OCI-LY7 (cell line): ENCODE data around the gene CYP39A1. TPM values are rescaled to one million over a fixed set of nuclear protein-coding genes. Genes with fewer than 3 reads are reported as not detected.

Experiments
- BruUV-seq: library from RNA; stranded (reverse); fragments of 400-500 nt; replicated peaks from 2 replicates; lab custom pipeline; 2021; lab: Mats Ljungman, UMichigan
- CTCF ChIA-PET: fragments of 300-600 bp; sonication (Branson Sonifier 250); formaldehyde crosslinking; loops from one replicate; lab custom pipeline; 2022; ENCODE audit warnings: antibody characterized with exemption; ENCODE audit not compliant: unreplicated experiment; lab: Charles Lee
- POLR2A ChIA-PET: fragments of 300-600 bp; sonication (Branson Sonifier 250); formaldehyde crosslinking; loops from one replicate; lab custom pipeline; 2022; ENCODE audit warnings: antibody characterized with exemption; lab: Charles Lee
- DNase-seq: peaks from one replicate; pipeline ENCODE4 v3.0.0-alpha.2; 2015; ENCODE audit warnings: low spot score
- H2AFZ ChIP-seq: fragments of 200-600 bp; sonication (generic), shearing (Covaris generic); 2 replicates; pipeline ENCODE4 v1.6.1; 2014; ENCODE audit warnings: mild to moderate bottlenecking, antibody characterized with exemption, low read length, moderate library complexity
- H3K27ac ChIP-seq: fragments of 200-600 bp; sonication (generic); 2 replicates; pipeline ENCODE4 v1.5.1; 2014; ENCODE audit warnings: mixed run types, low read depth, mild to moderate bottlenecking, moderate library complexity, low read length, inconsistent platforms; ENCODE audit not compliant: poor library complexity, severe bottlenecking
- H3K36me3 ChIP-seq: fragments of 200-600 bp; sonication (generic); 2 replicates; pipeline ENCODE4 v1.6.1; 2014; ENCODE audit warnings: mild to moderate bottlenecking, antibody characterized with exemption, low read length, moderate library complexity, mixed read lengths; ENCODE audit not compliant: insufficient read depth
- H3K4me1 ChIP-seq: fragments of 200-600 bp; sonication (generic); 2 replicates; pipeline ENCODE4 v1.5.1; 2014; ENCODE audit warnings: mild to moderate bottlenecking, low read length; ENCODE audit not compliant: insufficient read depth, poor library complexity, severe bottlenecking
- H3K4me2 ChIP-seq: fragments of 200-600 bp; sonication (generic); 2 replicates; pipeline ENCODE4 v1.6.1; 2014; ENCODE audit warnings: mild to moderate bottlenecking, low read length
- H3K4me3 ChIP-seq: fragments of 200-600 bp; sonication (generic); 2 replicates; pipeline ENCODE4 v1.5.1; 2014; ENCODE audit warnings: mild to moderate bottlenecking, low read depth, low read length; ENCODE audit not compliant: poor library complexity, severe bottlenecking
- H3K79me2 ChIP-seq: fragments of 200-600 bp; sonication (generic); 2 replicates; pipeline ENCODE4 v1.6.1; 2016; ENCODE audit warnings: low read depth, mild to moderate bottlenecking, low read length, moderate library complexity, mixed read lengths; ENCODE audit not compliant: insufficient read depth
- H3K9me2 ChIP-seq: fragments of 200-600 bp; sonication (generic); 2 replicates; pipeline ENCODE4 v1.6.1; 2016; ENCODE audit warnings: mild to moderate bottlenecking, low read length, mixed read lengths; ENCODE audit not compliant: insufficient read depth
- H3K9me3 ChIP-seq: fragments of 200-600 bp; sonication (generic); 2 replicates; pipeline ENCODE4 v1.6.1; 2014; ENCODE audit warnings: mild to moderate bottlenecking, mixed run types, low read length, mixed read lengths
- H4K20me1 ChIP-seq: fragments of 200-600 bp; sonication (generic); 2 replicates; pipeline ENCODE4 v1.6.1; 2014; ENCODE audit warnings: mild to moderate bottlenecking, antibody characterized with exemption, low read length, moderate library complexity, mixed read lengths; ENCODE audit not compliant: insufficient read depth
- CTCF ChIP-seq: fragments of 200-600 bp; sonication (generic); conservative IDR thresholded peaks from 2 replicates; pipeline ENCODE4 v1.5.1; 2014; ENCODE audit warnings: mild to moderate bottlenecking, antibody characterized with exemption, low read length, moderate library complexity, mixed read lengths
- EZH2phosphoT487 ChIP-seq: fragments of 200-600 bp; sonication (generic); IDR thresholded peaks from 2 replicates; pipeline ENCODE4 v1.6.1; 2018; ENCODE audit warnings: low read depth, borderline replicate concordance, mild to moderate bottlenecking, mixed run types, antibody characterized with exemption, low read length, moderate library complexity, mixed read lengths
- intact Hi-C: fragments of 100-400 bp; cut with micrococcal nuclease; formaldehyde crosslinking; loops from one replicate; pipeline ENCODE4 v1.10.0; 2022; ENCODE audit not compliant: unreplicated experiment
- total RNA-seq, 2 experiments: library from RNA; depleted of rRNA in 1 of 2; stranded (reverse); fragments of >200 nt in 1 of 2; shearing (Covaris generic) in 1 of 2; gene quantifications; 2 replicates each; pipeline ENCODE4 v1.2.3, GENCODE V29; 2014 to 2022

CYP39A1 gene
- total RNA-seq, 2 experiments from 2014 or later: 13.4 to 24.5 TPM

- no TSS peak for BruUV-seq
Measured at GRCh38 chr6:46521464-46521971, 131.1 kb downstream of the CYP39A1 start.

DNA sequence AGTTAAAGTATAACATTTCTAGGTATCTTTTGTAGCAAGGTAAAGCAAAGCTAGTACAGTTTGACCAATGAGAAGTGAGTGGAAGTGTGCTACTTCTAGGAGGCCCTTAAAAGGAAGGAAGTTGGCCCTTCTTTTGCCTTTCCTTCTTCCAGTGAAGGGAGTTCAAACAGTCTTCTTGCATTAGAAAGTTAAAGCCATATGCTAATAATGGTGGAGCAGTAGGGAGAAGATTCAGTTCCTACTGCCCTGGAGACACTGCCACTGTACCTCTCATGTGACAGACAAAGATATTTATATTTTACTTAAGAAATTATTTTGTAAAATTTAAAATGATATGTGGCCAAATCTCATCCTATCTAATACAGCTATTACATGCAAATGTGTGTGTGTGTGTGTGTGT is 135.4 kb downstream of the CYP39A1 start:
- CTCF ChIA-PET: interaction anchor here (0.5 kb wide), 1 partner anchor 8 kb away, joined by 3 read pairs; no protein-coding TSS in a partner anchor
- intact Hi-C loops: no loop called here
- Histone ChIP-seq H3K9me3 (no peaks in the 10 kb centered on the region), H3K36me3 (no peaks in the 10 kb centered on the region), H4K20me1 (no peaks in the 10 kb centered on the region), H3K79me2 (no peaks in the 10 kb centered on the region), H3K4me1 (no peaks in the 10 kb centered on the region), H3K9me2 (no peaks in the 10 kb centered on the region), H2AFZ (no peak overlapping the region), H3K27ac (no peak overlapping the region), H3K4me2 (no peak overlapping the region), H3K4me3 (no peak overlapping the region)
- POLR2A ChIA-PET: interaction anchor here (1.5 kb wide), 1 partner anchor 10 kb away, joined by 4 read pairs; no protein-coding TSS in a partner anchor
- no peak for TF ChIP-seq EZH2phosphoT487
- no peak for TF ChIP-seq CTCF
- no peak for DNase-seq
- no TSS peak for BruUV-seq

More at GRCh38 chr6:46521464-46521971, 131.1 kb downstream of the CYP39A1 start:
- intact Hi-C loops: no loop called here
- H3K79me2 ChIP-seq: no peaks in the 10 kb centered on the region
- CTCF ChIA-PET: no interaction called here
- no peaks in the 10 kb centered on the region for H3K9me3 ChIP-seq
- DNase-seq: no peak
- H3K36me3 ChIP-seq: no peaks in the 10 kb centered on the region
- H2AFZ ChIP-seq: no peak overlapping the region
- no peak overlapping the region for H3K4me3 ChIP-seq
- no peak overlapping the region for H3K4me2 ChIP-seq
- no peaks in the 10 kb centered on the region for H4K20me1 ChIP-seq
- POLR2A ChIA-PET: interaction anchor here (0.7 to 1.6 kb wide), 2 partner anchors 10 to 19 kb away, joined by 3 to 5 read pairs; no protein-coding TSS in a partner anchor
- TF ChIP-seq EZH2phosphoT487 (no peak), CTCF (no peak)
- H3K4me1 ChIP-seq: no peaks in the 10 kb centered on the region
- H3K9me2 ChIP-seq: no peaks in the 10 kb centered on the region
- H3K27ac ChIP-seq: no peak overlapping the region

GRCh38 chr6:46513533-46513932 is 139.1 kb downstream of the CYP39A1 start:
- Histone ChIP-seq H3K9me3 (no peaks in the 10 kb centered on the region), H2AFZ (no peak overlapping the region), H3K79me2 (no peaks in the 10 kb centered on the region), H3K4me1 (no peaks in the 10 kb centered on the region), H4K20me1 (no peaks in the 10 kb centered on the region), H3K4me2 (no peak overlapping the region), H3K27ac (no peak overlapping the region), H3K36me3 (no peaks in the 10 kb centered on the region), H3K9me2 (no peaks in the 10 kb centered on the region), H3K4me3 (no peak overlapping the region)
- POLR2A ChIA-PET: no interaction called here
- TF ChIP-seq EZH2phosphoT487 (no peak), CTCF (no peak)
- DNase-seq: no peak
- intact Hi-C loops: no loop called here
- no TSS peak for BruUV-seq
- CTCF ChIA-PET: no interaction called here
